Activated CD4-positive, alpha-beta T cell treated with anti-CD3 and anti-CD28 coated beads for 36 hours (primary cell): ENCODE measurements around the gene ERGIC3. TPM values are rescaled to one million over a fixed set of nuclear protein-coding genes. Genes with fewer than 3 reads are reported as not detected.
"Not testable (repeated sequence)": the region's sequence is repeated elsewhere in the genome, so short reads cannot be mapped to it uniquely, and the experiment has no call there.

Source experiments
- ATAC-seq: fragments of 200-7000 bp; cut with Tn5 transposase; one replicate; pipeline ENCODE4 v1.10.0; 2021; ENCODE audit warnings: mild to moderate bottlenecking, moderate library complexity
- CTCF ChIA-PET: fragments of 350-600 bp; sonication (Branson Sonifier 250); formaldehyde crosslinking; loops from one replicate; lab custom pipeline; 2021; ENCODE audit warnings: antibody characterized with exemption; lab: Charles Lee
- POLR2A ChIA-PET: fragments of 350-600 bp; sonication (Branson Sonifier 250); formaldehyde crosslinking; loops from one replicate; lab custom pipeline; 2021; ENCODE audit warnings: antibody characterized with exemption, inconsistent platforms; lab: Charles Lee
- DNase-seq: peaks from one replicate; pipeline ENCODE4 v3.0.0-alpha.2; 2020
- H3K27ac Mint-ChIP-seq: one replicate; pipeline ENCODE4 v1.8.0; 2021; ENCODE audit warnings: mixed read lengths
- H3K27me3 Mint-ChIP-seq: one replicate; pipeline ENCODE4 v1.8.0; 2021; ENCODE audit warnings: mixed read lengths
- H3K36me3 Mint-ChIP-seq: one replicate; pipeline ENCODE4 v1.8.0; 2021; ENCODE audit warnings: low read depth, mixed read lengths
- H3K4me1 Mint-ChIP-seq: one replicate; pipeline ENCODE4 v1.8.0; 2021; ENCODE audit warnings: mixed read lengths
- H3K4me3 Mint-ChIP-seq: one replicate; pipeline ENCODE4 v1.8.0; 2021; ENCODE audit warnings: mild to moderate bottlenecking, moderate library complexity, mixed read lengths
- H3K9me3 Mint-ChIP-seq: one replicate; pipeline ENCODE4 v1.8.0; 2021; ENCODE audit warnings: low read depth, mixed read lengths
- intact Hi-C, 2 experiments: fragments of 100-400 bp; cut with DNase I in 1 of 2; cut with micrococcal nuclease in 1 of 2; formaldehyde crosslinking; loops; one replicate each; pipeline versions ENCODE4 v1.14.2 to v1.15.1; 2022 to 2024; cut with DNase I, micrococcal nuclease
- total RNA-seq, 2 experiments: library from RNA; stranded (reverse); gene quantifications; one replicate each; pipeline ENCODE4 v1.2.3, GENCODE V29; 2021

ERGIC3 gene
- total RNA-seq, 2 experiments from 2014 or later = 109 to 127 TPM

DNA sequence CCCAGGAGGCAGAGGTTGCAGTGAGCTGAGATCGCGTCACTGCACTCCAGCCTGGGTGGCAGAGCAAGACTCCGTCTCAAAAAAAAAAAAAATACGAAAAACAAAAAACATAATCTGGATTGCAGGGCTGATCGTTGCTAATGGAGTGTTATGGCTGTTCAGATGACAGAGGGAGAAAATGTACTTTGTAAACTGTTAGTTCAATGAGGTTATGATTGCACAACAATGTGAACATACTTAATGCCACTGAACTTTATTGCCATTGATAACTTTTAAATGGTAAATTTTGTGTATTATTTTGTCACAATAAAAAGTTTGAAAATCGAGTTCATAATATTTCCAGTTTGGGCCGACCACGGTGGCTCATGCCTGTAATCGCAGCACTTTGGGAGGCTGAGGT, 22.9 kb upstream of the ERGIC3 start:
- DNase-seq (no peak), ATAC-seq (no peak)
- Mint-ChIP-seq H3K9me3 (no peaks in the 10 kb centered on the region), H3K27me3 (no peaks in the 10 kb centered on the region), H3K4me1 (no peaks in the 10 kb centered on the region), H3K4me3 (no peak overlapping the region), H3K36me3 (no peaks in the 10 kb centered on the region), H3K27ac (no peak overlapping the region)
- ChIA-PET POLR2A (interaction anchor here (0.7 kb wide), 1 partner anchor 271 kb away, joined by 4 read pairs; no protein-coding TSS in a partner anchor), CTCF (no interaction called here)
- intact Hi-C loops = no loop called here

DNA sequence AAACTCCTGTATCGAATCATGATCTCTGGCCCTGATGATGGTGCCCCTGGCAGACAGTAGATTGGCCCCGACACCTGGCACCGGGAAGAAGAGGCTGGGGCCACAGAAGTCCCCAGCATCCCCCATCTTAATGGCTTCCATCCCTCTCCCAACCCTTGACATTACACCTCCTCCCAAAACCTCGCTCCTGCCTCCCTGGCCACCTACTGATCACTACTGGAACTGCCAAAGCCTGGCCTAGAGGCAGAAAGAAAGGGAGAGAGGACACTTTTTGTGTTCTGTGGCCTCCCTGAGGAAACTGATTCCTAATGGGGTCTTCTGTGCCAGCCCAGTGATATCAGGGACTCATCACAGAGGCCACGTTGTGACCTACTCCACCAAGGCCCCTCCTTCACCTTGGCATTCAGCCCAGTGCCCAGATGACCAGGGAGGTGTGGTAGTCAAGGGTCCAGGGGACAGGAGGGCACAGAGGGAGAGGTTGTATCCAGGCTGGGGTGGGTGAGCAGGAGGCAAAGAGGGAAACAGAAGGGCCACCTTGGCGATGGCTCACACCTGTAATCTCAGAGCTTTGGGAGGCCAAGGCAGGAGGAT, 18.5 kb upstream of the ERGIC3 start:
- ChIA-PET CTCF (no interaction called here), POLR2A (no interaction called here)
- ATAC-seq (peak; percentile 55), DNase-seq (peak; percentile 51)
- Mint-ChIP-seq H3K36me3 (no peaks in the 10 kb centered on the region), H3K27ac (no peak overlapping the region), H3K27me3 (no peaks in the 10 kb centered on the region), H3K4me1 (no peaks in the 10 kb centered on the region), H3K9me3 (no peaks in the 10 kb centered on the region), H3K4me3 (no peak overlapping the region)
- intact Hi-C loops = no loop called here

DNA sequence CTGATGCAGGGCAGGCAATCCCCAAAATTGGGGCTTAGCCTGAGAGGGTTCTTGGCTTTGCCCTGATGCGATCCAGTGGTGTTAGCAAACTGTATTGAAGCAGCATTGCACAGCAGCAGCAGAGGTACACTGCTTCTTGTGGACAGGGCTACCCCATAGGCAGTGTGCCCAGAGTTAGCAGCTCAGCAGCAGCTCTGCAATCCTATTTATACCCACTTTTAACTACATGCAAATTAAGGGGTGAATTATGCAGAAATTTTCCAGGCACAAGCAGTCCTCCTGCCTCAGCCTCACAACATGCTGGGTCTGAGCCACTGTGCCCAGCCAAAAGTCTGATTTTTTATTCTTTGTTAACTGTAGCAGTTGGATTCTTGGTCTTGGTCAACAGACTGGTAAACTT, 16.2 kb upstream of the ERGIC3 start:
- DNase-seq (no peak), ATAC-seq (no peak)
- POLR2A ChIA-PET = no interaction called here
- CTCF ChIA-PET = interaction anchor here (0.7 to 1.7 kb wide), 4 partner anchors 10 to 625 kb away, joined by 3 read pairs; no protein-coding TSS in a partner anchor
- Mint-ChIP-seq H3K27me3 (no peaks in the 10 kb centered on the region), H3K4me3 (no peak overlapping the region), H3K36me3 (no peaks in the 10 kb centered on the region), H3K4me1 (no peaks in the 10 kb centered on the region), H3K9me3 (no peaks in the 10 kb centered on the region), H3K27ac (no peak overlapping the region)
- intact Hi-C loops = no loop called here

DNA sequence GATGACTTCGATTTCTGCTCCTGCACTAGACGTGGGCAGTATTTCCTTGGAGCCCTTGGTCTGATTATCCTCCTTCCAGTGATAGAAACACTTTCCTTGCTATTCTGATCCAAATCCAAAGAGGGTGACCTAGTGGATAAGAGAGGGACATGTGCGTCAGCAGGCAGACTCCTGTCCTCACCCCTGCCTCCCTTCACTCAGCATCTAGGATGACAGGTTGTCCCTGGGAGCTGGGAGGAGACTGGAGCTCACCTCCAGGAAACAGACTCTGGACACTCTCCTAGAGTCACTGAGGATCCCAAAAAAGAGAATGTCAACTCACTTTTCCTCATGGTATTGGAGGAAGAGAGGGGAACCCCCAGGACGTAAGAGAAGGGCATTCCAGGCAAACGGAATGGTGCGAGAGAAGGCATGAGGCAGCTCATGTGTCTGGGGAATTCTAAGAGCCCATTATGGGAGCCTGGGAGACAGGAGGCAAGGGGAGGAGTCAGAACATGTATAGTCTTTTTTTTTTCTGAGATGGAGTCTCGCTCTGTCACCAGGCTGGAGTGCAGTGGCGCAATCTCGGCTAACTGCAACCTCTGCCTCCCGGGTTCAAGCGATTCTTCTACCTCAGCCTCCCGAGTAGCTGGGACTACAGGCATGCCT, 14.6 kb upstream of the ERGIC3 start:
- Mint-ChIP-seq H3K4me3 (no peak overlapping the region), H3K27me3 (no peaks in the 10 kb centered on the region), H3K9me3 (no peaks in the 10 kb centered on the region), H3K36me3 (no peaks in the 10 kb centered on the region), H3K27ac (no peak overlapping the region), H3K4me1 (no peaks in the 10 kb centered on the region)
- no peak for DNase-seq
- CTCF ChIA-PET = interaction anchor here (0.6 to 0.9 kb wide), 3 partner anchors 137 to 608 kb away, joined by 3 read pairs; no protein-coding TSS in a partner anchor
- ATAC-seq = no peak
- POLR2A ChIA-PET = no interaction called here
- intact Hi-C loops = no loop called here

DNA sequence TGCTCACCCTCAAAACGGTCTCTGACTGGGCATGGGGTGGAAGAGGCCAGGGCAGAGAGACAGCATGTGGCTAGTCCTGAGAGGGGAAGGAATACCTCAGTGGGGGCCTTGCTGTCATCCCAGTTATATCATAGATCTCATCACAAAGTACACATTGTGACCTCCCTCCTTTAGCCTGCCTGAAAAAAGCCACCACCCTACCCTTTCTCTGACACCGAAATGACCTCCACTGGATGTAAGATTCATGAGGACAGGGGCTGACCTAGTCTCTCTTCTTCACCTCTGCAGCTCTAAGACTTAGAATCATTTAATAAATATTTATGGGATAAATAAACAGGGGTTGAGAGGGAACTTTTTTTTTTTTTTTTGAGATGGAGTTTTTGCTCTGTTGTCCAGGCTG, 12.3 kb upstream of the ERGIC3 start, which contains the start of gene C20orf173:
Gene C20orf173, minus strand, starts transcription at position 101 of the 400 bp plus-strand sequence. CDS start 279 bp downstream, outside the sequence.
- no peaks in the 10 kb centered on the region for H3K9me3 Mint-ChIP-seq
- intact Hi-C loops = no loop called here
- ATAC-seq = no peak
- no peaks in the 10 kb centered on the region for H3K27me3 Mint-ChIP-seq
- ChIA-PET CTCF (interaction anchor here (0.7 to 1.1 kb wide), 2 partner anchors 31 to 138 kb away, joined by 3 read pairs; no protein-coding TSS in a partner anchor), POLR2A (interaction anchor here (0.6 kb wide), 1 partner anchor 21 kb away, joined by 3 read pairs; no protein-coding TSS in a partner anchor)
- no peak for DNase-seq
- H3K27ac Mint-ChIP-seq = no peak within 1 kb of the TSS
- H3K4me3 Mint-ChIP-seq = no peak within 1 kb of the TSS
- H3K36me3 Mint-ChIP-seq = no peaks in the 10 kb centered on the region
- no peaks in the 10 kb centered on the region for H3K4me1 Mint-ChIP-seq

DNA sequence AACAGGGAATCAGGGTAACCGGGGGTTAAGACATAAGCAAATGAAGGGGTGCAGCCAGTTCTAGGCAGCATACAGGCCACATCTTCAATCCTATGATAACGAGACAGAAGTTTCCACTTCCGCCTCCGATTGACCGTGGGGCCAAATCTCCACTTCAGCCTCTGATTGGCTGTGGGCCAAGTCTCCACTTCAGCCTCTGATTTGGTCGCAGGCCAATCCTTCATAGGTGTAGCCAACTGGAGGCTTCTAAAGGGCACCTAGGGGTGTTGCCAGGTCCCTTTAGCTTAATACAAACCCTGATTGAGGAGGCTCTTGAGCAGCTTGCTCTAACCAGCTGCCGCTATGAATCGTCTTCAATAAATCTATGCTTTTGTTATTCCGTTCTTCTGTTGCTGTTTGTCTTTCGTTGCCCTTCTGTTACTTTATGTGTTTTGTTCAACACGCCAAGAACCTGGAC, 2.1 kb upstream of the ERGIC3 start:
- peaks cover 4% of the 10 kb centered on the region for H3K36me3 Mint-ChIP-seq
- H3K4me3 Mint-ChIP-seq = no peak overlapping the region
- DNase-seq (peak; percentile 58), ATAC-seq (peak; percentile 20)
- H3K27ac Mint-ChIP-seq = no peak overlapping the region
- no peaks in the 10 kb centered on the region for H3K27me3 Mint-ChIP-seq
- ChIA-PET CTCF (interaction anchor here (0.6 kb wide), 1 partner anchor 237 kb away, joined by 3 read pairs; no protein-coding TSS in a partner anchor), POLR2A (no interaction called here)
- peaks cover 15% of the 10 kb centered on the region for H3K4me1 Mint-ChIP-seq
- intact Hi-C loops = loop anchor here (5.0 kb wide), 8 partner anchors 78 to 1852 kb away; partner anchors contain the start of genes CPNE1 (in 1 of the 2), E2F1 (in 1 of the 2), EDEM2 (in 1 of the 2) and RALY (in 1 of the 2)
- H3K9me3 Mint-ChIP-seq = no peaks in the 10 kb centered on the region

DNA sequence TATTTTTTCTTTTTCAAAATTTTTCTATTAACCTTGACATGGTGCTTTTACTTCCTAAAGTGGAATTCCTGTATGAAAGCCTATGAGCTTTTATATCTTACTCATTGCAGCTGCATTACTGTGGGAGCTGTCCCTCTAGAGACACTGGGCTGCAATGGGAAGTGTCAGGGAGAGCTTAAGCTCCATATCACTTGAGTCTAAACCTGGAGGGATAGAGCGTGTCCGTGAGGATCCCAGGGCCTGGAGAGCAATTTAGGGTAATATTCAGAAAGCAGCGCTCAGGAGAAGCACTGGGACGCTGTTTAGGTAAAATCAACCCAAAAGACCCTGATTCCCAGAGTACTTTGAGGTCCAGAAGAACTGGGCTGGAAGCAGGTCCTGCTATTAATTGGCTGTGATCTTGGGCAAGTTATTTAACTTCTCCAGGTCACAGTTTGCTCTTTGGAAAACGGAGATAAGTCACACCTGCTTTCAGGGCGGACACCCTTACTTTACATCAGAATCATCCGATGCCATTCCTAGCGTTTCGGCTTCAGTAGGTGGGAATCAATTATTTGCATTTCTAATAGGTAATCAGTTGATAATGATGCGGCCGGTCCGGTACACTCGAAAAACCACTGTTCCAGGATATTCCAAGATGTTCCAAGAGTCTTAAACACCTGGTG, 628 bp upstream of the ERGIC3 start:
- ChIA-PET POLR2A (interaction anchor here (1.2 to 2.0 kb wide), 5 partner anchors 74 to 413 kb away, joined by 3 to 9 read pairs (median 5); partner anchors contain the start of genes CEP250, SCAND1 and SPAG4), CTCF (interaction anchor here (0.6 to 1.3 kb wide), 3 partner anchors 10 to 414 kb away, joined by 3 to 5 read pairs (median 3); partner anchors contain the start of gene SCAND1)
- peaks cover 15% of the 10 kb centered on the region for H3K4me1 Mint-ChIP-seq
- no peaks in the 10 kb centered on the region for H3K9me3 Mint-ChIP-seq
- peak overlapping the region; percentile 34 for H3K27ac Mint-ChIP-seq
- H3K27me3 Mint-ChIP-seq = no peaks in the 10 kb centered on the region
- intact Hi-C loops = loop anchor here (1.0 to 5.0 kb wide), 12 partner anchors 76 to 1854 kb away; partner anchors contain the start of genes CEP250 (in 1 of the 2), CPNE1 (in 1 of the 2), E2F1 (in 1 of the 2) and EDEM2 (in 1 of the 2)
- ATAC-seq (no peak), DNase-seq (no peak)
- peaks cover 4% of the 10 kb centered on the region for H3K36me3 Mint-ChIP-seq
- peak overlapping the region; percentile 83 for H3K4me3 Mint-ChIP-seq

DNA sequence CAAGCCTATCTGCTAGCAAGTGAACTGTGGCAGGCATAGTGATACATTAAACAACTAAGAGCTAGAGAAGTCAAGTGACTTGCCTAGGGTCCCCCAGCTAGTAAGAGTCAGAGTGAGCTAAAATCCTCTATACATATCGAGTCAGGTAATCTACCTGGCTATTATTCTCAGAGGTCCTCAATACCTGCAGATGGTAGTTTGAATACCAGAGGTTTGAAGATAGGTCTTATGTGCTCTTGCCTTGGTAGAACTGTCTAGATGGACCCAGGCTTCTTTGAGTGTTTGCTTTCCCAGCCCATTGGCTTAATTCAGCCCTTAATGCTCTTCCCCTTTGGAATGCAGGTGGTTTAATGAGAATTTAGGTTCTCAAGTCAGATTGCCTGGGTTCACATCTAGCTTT, 1.1 kb downstream of the ERGIC3 start:
- H3K9me3 Mint-ChIP-seq = no peaks in the 10 kb centered on the region
- no peak for ATAC-seq
- intact Hi-C loops = loop anchor here (1.0 to 5.0 kb wide), 16 partner anchors 73 to 1856 kb away; partner anchors contain the start of genes CPNE1 (in 2 of the 2), RBM12 (in 2 of the 2), SCAND1 (in 2 of the 2) and AAR2 (in 1 of the 2)
- ChIA-PET POLR2A (interaction anchor here (0.5 to 2.0 kb wide), 5 partner anchors 52 to 411 kb away, joined by 3 to 9 read pairs (median 5); partner anchors contain the start of gene SCAND1), CTCF (interaction anchor here (0.7 to 1.0 kb wide), 2 partner anchors 58 to 341 kb away, joined by 3 read pairs; no protein-coding TSS in a partner anchor)
- peak overlapping the region; percentile 83 for H3K4me3 Mint-ChIP-seq
- H3K36me3 Mint-ChIP-seq = peaks cover 4% of the 10 kb centered on the region
- H3K27me3 Mint-ChIP-seq = no peaks in the 10 kb centered on the region
- no peak for DNase-seq
- H3K4me1 Mint-ChIP-seq = peaks cover 15% of the 10 kb centered on the region
- peak overlapping the region; percentile 83 for H3K27ac Mint-ChIP-seq

DNA sequence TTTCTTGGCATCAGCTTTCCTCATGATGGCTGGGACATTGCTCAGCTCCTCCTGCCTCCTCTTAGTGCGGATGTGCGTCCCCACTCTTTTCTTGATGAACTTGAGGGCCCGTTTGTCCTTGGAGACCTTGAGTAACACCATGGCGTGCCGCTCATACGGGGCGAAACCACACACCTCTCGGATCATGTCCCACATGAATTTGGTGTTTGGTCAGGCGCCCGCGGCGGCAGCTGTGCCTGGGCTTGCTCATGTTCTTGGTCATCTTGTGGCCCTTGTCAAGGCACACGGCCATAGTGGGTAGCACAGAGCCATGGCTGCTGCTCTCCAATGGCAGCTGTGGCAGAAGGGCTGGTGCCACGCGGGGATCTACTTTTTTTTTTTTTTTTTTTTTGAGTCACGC, 2.6 kb downstream of the ERGIC3 start:
- Mint-ChIP-seq H3K4me1 (peaks cover 15% of the 10 kb centered on the region), H3K9me3 (no peaks in the 10 kb centered on the region), H3K27me3 (no peaks in the 10 kb centered on the region), H3K36me3 (peaks cover 8% of the 10 kb centered on the region), H3K4me3 (no peak overlapping the region), H3K27ac (no peak overlapping the region)
- intact Hi-C loops = loop anchor here (5.0 kb wide), 8 partner anchors 73 to 1857 kb away; partner anchors contain the start of genes CPNE1 (in 1 of the 2), E2F1 (in 1 of the 2), EDEM2 (in 1 of the 2) and RALY (in 1 of the 2)
- ChIA-PET CTCF (interaction anchor here (1.1 kb wide), 1 partner anchor 75 kb away, joined by 3 read pairs; no protein-coding TSS in a partner anchor), POLR2A (no interaction called here)
- DNase-seq (no peak), ATAC-seq (no peak)

DNA sequence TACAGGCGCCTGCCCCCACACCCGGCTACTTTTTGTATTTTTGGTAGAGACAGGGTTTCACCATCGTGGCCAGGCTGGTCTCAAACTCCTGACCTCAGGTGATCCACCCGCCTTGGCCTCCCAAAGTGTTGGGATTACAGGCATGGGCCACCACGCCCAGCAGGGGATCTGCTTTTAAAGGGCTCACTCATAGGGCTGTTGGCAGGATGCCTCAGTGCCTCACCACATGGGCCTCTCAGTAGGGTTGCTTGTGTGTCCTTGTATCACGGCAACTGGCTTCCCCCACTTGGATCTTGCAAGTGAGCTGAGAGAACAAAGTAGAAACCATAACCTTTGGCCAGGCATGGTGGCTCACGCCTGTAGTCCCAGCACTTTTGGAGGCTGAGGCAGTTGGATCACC, 3.1 kb downstream of the ERGIC3 start:
- H3K27me3 Mint-ChIP-seq, ATAC-seq, CTCF ChIA-PET, POLR2A ChIA-PET, DNase-seq, H3K27ac Mint-ChIP-seq, H3K4me3 Mint-ChIP-seq, H3K9me3 Mint-ChIP-seq: not testable (repeated sequence)
- Mint-ChIP-seq H3K4me1 (peaks cover 15% of the 10 kb centered on the region), H3K36me3 (peaks cover 10% of the 10 kb centered on the region)
- intact Hi-C loops = loop anchor here (5.0 kb wide), 8 partner anchors 72 to 1858 kb away; partner anchors contain the start of genes CPNE1 (in 1 of the 2), E2F1 (in 1 of the 2), EDEM2 (in 1 of the 2) and RALY (in 1 of the 2)
